Measurements from ENCODE around the gene TMEM145.

The TMEM145 gene

DNA sequence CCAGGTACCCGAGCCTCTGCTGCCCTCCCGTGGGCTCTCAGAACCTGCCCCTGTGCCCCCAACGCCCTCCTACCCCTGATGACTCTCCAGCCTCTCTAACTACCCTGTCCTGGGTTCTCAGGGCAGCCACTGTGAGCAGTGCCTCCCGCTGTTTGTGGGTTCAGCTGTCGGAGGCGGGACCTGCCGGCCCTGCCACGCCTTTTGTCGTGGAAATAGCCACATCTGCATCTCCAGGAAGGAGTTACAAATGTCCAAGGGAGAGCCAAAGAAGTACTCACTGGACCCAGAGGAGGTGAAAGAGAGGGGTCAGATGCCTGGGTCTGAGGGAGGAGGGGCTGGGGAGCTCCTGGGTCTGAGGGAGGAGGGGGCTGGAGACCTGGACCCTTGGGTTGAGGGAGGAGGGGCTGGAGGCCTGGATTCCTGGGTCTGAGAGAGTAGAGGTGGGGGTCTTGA lies 57.0 kb downstream of the TMEM145 start:
- TF ChIP-seq, protein P1, sequence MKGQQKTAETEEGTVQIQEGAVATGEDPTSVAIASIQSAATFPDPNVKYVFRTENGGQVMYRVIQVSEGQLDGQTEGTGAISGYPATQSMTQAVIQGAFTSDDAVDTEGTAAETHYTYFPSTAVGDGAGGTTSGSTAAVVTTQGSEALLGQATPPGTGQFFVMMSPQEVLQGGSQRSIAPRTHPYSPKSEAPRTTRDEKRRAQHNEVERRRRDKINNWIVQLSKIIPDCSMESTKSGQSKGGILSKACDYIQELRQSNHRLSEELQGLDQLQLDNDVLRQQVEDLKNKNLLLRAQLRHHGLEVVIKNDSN (IDR thresholded peaks at IDR 0.05), result no peak
- TF ChIP-seq, protein P2, sequence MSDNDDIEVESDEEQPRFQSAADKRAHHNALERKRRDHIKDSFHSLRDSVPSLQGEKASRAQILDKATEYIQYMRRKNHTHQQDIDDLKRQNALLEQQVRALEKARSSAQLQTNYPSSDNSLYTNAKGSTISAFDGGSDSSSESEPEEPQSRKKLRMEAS (IDR thresholded peaks at IDR 0.05), result no peak
- no peak for TF ChIP-seq CEBPB (IDR thresholded peaks at IDR 0.05)
- TF ChIP-seq TEAD4 (IDR thresholded peaks at IDR 0.05), result no peak
- no peak for TF ChIP-seq TAF1 (IDR thresholded peaks at IDR 0.05; ENCODE audit: low read depth)
- TF ChIP-seq, protein P3, sequence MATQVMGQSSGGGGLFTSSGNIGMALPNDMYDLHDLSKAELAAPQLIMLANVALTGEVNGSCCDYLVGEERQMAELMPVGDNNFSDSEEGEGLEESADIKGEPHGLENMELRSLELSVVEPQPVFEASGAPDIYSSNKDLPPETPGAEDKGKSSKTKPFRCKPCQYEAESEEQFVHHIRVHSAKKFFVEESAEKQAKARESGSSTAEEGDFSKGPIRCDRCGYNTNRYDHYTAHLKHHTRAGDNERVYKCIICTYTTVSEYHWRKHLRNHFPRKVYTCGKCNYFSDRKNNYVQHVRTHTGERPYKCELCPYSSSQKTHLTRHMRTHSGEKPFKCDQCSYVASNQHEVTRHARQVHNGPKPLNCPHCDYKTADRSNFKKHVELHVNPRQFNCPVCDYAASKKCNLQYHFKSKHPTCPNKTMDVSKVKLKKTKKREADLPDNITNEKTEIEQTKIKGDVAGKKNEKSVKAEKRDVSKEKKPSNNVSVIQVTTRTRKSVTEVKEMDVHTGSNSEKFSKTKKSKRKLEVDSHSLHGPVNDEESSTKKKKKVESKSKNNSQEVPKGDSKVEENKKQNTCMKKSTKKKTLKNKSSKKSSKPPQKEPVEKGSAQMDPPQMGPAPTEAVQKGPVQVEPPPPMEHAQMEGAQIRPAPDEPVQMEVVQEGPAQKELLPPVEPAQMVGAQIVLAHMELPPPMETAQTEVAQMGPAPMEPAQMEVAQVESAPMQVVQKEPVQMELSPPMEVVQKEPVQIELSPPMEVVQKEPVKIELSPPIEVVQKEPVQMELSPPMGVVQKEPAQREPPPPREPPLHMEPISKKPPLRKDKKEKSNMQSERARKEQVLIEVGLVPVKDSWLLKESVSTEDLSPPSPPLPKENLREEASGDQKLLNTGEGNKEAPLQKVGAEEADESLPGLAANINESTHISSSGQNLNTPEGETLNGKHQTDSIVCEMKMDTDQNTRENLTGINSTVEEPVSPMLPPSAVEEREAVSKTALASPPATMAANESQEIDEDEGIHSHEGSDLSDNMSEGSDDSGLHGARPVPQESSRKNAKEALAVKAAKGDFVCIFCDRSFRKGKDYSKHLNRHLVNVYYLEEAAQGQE (IDR thresholded peaks at IDR 0.05; ENCODE audit: low read depth), result no peak
- no peak for TF ChIP-seq NFIC (IDR thresholded peaks at IDR 0.05)
- TF ChIP-seq ZBTB7A (IDR thresholded peaks at IDR 0.05; ENCODE audit: low read depth), result no peak
- TF ChIP-seq EP300 (IDR thresholded peaks at IDR 0.05; ENCODE audit: borderline replicate concordance), result no peak
- TF ChIP-seq TCF12 (IDR thresholded peaks at IDR 0.05; ENCODE audit: low read depth), result no peak
- no peak for TF ChIP-seq EGR1 (IDR thresholded peaks at IDR 0.05)
- no peak for TF ChIP-seq FOXM1 (IDR thresholded peaks at IDR 0.05; ENCODE audit: borderline replicate concordance, low read depth)
- TF ChIP-seq YY1 (IDR thresholded peaks at IDR 0.05; ENCODE audit: low read depth), result no peak
- no peak for TF ChIP-seq RAD21 (IDR thresholded peaks at IDR 0.05; ENCODE audit: low read depth)
- no peak for TF ChIP-seq CREB1 (IDR thresholded peaks at IDR 0.05; ENCODE audit: low read depth)

DNA sequence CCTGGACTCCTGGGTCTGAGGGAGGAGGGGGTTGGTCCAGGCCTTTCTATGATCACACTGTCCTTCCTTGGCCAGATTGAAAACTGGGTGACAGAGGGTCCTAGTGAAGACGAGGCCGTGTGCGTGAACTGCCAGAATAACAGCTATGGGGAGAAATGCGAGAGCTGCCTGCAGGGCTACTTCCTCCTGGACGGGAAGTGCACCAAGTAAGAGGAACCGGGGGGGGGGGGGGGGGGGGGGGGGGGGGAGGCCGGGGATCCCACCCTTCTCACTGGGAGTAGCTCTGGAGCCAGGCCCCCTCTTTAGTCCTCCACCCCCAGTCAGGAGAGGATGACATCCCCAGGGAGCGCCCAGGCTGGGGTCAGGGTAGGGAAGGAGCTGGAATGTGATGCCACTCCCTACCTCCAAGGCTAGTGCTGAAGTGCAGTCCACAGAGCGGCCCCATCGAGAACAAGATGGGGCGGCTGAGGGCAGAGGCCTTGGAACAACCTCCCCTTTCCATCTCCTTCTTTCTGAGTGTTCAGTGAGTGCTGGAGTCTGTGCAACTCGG lies 57.6 kb downstream of the TMEM145 start:
- TF ChIP-seq FOXM1 (IDR thresholded peaks at IDR 0.05; ENCODE audit: borderline replicate concordance, low read depth) (no peak), CREB1 (IDR thresholded peaks at IDR 0.05; ENCODE audit: low read depth) (no peak), ZBTB7A (IDR thresholded peaks at IDR 0.05; ENCODE audit: low read depth) (no peak), TCF12 (IDR thresholded peaks at IDR 0.05; ENCODE audit: low read depth) (no peak), CEBPB (IDR thresholded peaks at IDR 0.05) (no peak), EGR1 (IDR thresholded peaks at IDR 0.05) (no peak), YY1 (IDR thresholded peaks at IDR 0.05; ENCODE audit: low read depth) (no peak), RAD21 (IDR thresholded peaks at IDR 0.05; ENCODE audit: low read depth) (no peak), TAF1 (IDR thresholded peaks at IDR 0.05; ENCODE audit: low read depth) (no peak), NFIC (IDR thresholded peaks at IDR 0.05) (no peak), EP300 (IDR thresholded peaks at IDR 0.05; ENCODE audit: borderline replicate concordance) (no peak), TEAD4 (IDR thresholded peaks at IDR 0.05) (no peak)
- TF ChIP-seq, protein P3 (IDR thresholded peaks at IDR 0.05; ENCODE audit: low read depth), result no peak
- TF ChIP-seq, protein P1 (IDR thresholded peaks at IDR 0.05), result no peak
- TF ChIP-seq, protein P2 (IDR thresholded peaks at IDR 0.05), result no peak
